ENCODE measurements around the gene GALC.

GALC gene

DNA sequence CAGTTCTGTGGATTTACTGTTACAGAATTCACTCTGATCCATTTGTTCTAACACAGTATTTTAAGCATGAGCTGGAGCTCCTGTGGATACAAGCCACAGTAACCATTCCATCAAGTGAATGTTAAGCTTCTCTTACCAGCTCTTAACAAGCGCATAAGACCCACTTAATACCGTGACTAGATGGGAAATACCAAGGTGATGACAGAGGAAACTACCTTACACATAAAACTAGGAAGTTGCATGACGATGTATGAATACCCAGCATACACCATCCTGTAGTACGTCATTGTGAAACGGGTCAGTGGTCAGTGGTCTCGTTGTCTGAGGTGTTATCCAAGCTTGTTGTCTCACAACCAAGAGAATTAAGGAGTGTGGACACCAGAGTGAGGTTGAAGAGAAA, 2.0 kb upstream of the GALC start:
- no peaks in the 10 kb centered on the region for H3K9me3 ChIP-seq (ENCODE audit: control insufficient read depth, insufficient read depth, low read length)
- H3K27me3 ChIP-seq (ENCODE audit: control insufficient read depth, insufficient read depth, low read length): no peaks in the 10 kb centered on the region
- H3K4me1 ChIP-seq (ENCODE audit: control insufficient read depth, insufficient read depth, low read length): peaks cover 1% of the 10 kb centered on the region; the same call in 1 of the 2 replicates
- DNase-seq (ENCODE audit: low read depth, low spot score): no peak
- no peak overlapping the region for H3K27ac ChIP-seq (ENCODE audit: low read length)
- no CpG with 5 or more reads among the region's 6 CpGs for WGBS (ENCODE audit: insufficient coverage, insufficient read length)
- H3K36me3 ChIP-seq (ENCODE audit: control insufficient read depth, insufficient read depth, low read length): no peaks in the 10 kb centered on the region
- H3K4me3 ChIP-seq (ENCODE audit: low read length): no peak overlapping the region

DNA sequence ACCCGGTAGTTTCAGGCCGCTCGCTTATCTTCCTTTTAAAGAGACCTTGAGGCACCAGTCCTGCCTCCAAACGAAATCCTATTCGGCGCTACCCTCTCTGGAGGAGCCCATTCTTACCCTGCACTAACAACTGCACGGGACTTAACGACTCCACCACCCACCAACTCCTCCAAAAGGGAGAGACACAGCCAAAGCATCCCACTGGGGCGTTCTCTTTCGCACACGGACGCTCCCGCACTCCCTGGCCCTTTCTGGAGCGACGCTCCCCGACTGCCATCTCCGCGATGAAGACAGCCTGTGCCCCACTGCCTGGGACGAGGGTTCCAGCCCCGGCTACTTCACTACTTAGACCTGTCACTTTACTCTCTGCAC, 650 bp downstream of the GALC start:
- DNase-seq (ENCODE audit: low read depth, low spot score): no peak
- peaks cover 1% of the 10 kb centered on the region; the same call in 1 of the 2 replicates for H3K4me1 ChIP-seq (ENCODE audit: control insufficient read depth, insufficient read depth, low read length)
- H3K27ac ChIP-seq (ENCODE audit: low read length): no peak overlapping the region
- no peaks in the 10 kb centered on the region for H3K27me3 ChIP-seq (ENCODE audit: control insufficient read depth, insufficient read depth, low read length)
- H3K36me3 ChIP-seq (ENCODE audit: control insufficient read depth, insufficient read depth, low read length): no peaks in the 10 kb centered on the region
- peak overlapping the region; percentile 87; the same call in 1 of the 2 replicates for H3K4me3 ChIP-seq (ENCODE audit: low read length)
- no peaks in the 10 kb centered on the region for H3K9me3 ChIP-seq (ENCODE audit: control insufficient read depth, insufficient read depth, low read length)
- no CpG with 5 or more reads among the region's 20 CpGs for WGBS (ENCODE audit: insufficient coverage, insufficient read length)

GRCh38 chr14:87990682-87991081, 2.3 kb downstream of the GALC start:
- H3K36me3 ChIP-seq (ENCODE audit: control insufficient read depth, insufficient read depth, low read length): no peaks in the 10 kb centered on the region
- H3K27ac ChIP-seq (ENCODE audit: low read length): no peak overlapping the region
- no peaks in the 10 kb centered on the region for H3K9me3 ChIP-seq (ENCODE audit: control insufficient read depth, insufficient read depth, low read length)
- no peak overlapping the region for H3K4me3 ChIP-seq (ENCODE audit: low read length)
- no peaks in the 10 kb centered on the region for H3K27me3 ChIP-seq (ENCODE audit: control insufficient read depth, insufficient read depth, low read length)
- DNase-seq (ENCODE audit: low read depth, low spot score): no peak
- WGBS (ENCODE audit: insufficient coverage, insufficient read length): no CpG with 5 or more reads among the region's 4 CpGs
- peaks cover 1% of the 10 kb centered on the region; the same call in 1 of the 2 replicates for H3K4me1 ChIP-seq (ENCODE audit: control insufficient read depth, insufficient read depth, low read length)

- Histone ChIP-seq H3K4me3 (ENCODE audit: low read length) (no peak overlapping the region), H3K27me3 (ENCODE audit: control insufficient read depth, insufficient read depth, low read length) (no peaks in the 10 kb centered on the region), H3K36me3 (ENCODE audit: control insufficient read depth, insufficient read depth, low read length) (no peaks in the 10 kb centered on the region), H3K9me3 (ENCODE audit: control insufficient read depth, insufficient read depth, low read length) (no peaks in the 10 kb centered on the region), H3K27ac (ENCODE audit: low read length) (no peak overlapping the region), H3K4me1 (ENCODE audit: control insufficient read depth, insufficient read depth, low read length) (peaks cover 1% of the 10 kb centered on the region; the same call in 1 of the 2 replicates)
- no CpG with 5 or more reads among the region's 2 CpGs for WGBS (ENCODE audit: insufficient coverage, insufficient read length)
- DNase-seq (ENCODE audit: low read depth, low spot score): no peak
Measured at GRCh38 chr14:87989956-87990299, 3.1 kb downstream of the GALC start.

- no CpG with 5 or more reads among the region's 5 CpGs for WGBS (ENCODE audit: insufficient coverage, insufficient read length)
- Histone ChIP-seq H3K27ac (ENCODE audit: low read length) (no peak overlapping the region), H3K4me3 (ENCODE audit: low read length) (no peak overlapping the region), H3K36me3 (ENCODE audit: control insufficient read depth, insufficient read depth, low read length) (no peaks in the 10 kb centered on the region), H3K4me1 (ENCODE audit: control insufficient read depth, insufficient read depth, low read length) (peaks cover 1% of the 10 kb centered on the region; the same call in 1 of the 2 replicates), H3K27me3 (ENCODE audit: control insufficient read depth, insufficient read depth, low read length) (no peaks in the 10 kb centered on the region), H3K9me3 (ENCODE audit: control insufficient read depth, insufficient read depth, low read length) (no peaks in the 10 kb centered on the region)
- no peak for DNase-seq (ENCODE audit: low read depth, low spot score)
Measured at GRCh38 chr14:87989221-87989955, 3.6 kb downstream of the GALC start.

GRCh38 chr14:87979689-87980088, 13.3 kb downstream of the GALC start:
- Histone ChIP-seq H3K27me3 (ENCODE audit: control insufficient read depth, insufficient read depth, low read length) (no peaks in the 10 kb centered on the region), H3K9me3 (ENCODE audit: control insufficient read depth, insufficient read depth, low read length) (no peaks in the 10 kb centered on the region), H3K4me1 (ENCODE audit: control insufficient read depth, insufficient read depth, low read length) (no peaks in the 10 kb centered on the region), H3K27ac (ENCODE audit: low read length) (no peak overlapping the region), H3K4me3 (ENCODE audit: low read length) (no peak overlapping the region), H3K36me3 (ENCODE audit: control insufficient read depth, insufficient read depth, low read length) (no peaks in the 10 kb centered on the region)
- no CpG with 5 or more reads among the region's 1 CpG for WGBS (ENCODE audit: insufficient coverage, insufficient read length)
- DNase-seq (ENCODE audit: low read depth, low spot score): no peak

DNA sequence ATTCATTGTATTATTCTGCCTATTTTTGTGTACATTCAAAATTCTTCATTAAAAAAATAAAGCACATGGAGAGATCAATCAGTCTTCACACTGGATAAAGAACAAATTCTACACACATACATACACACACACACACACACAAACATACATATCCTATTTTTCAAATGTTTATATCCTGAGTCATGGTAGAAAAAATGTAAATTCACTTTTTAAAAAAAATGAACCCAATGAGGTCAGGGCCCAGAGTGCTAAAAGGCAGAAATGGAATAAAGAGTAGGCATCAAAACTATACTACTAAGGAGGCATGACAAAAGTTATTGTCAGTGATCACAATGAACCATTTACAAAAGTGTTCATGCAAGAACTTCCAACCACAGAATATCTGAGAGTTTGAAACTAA, 17.3 kb downstream of the GALC start:
- Histone ChIP-seq H3K36me3 (ENCODE audit: control insufficient read depth, insufficient read depth, low read length) (no peaks in the 10 kb centered on the region), H3K27ac (ENCODE audit: low read length) (no peak overlapping the region), H3K9me3 (ENCODE audit: control insufficient read depth, insufficient read depth, low read length) (no peaks in the 10 kb centered on the region), H3K4me3 (ENCODE audit: low read length) (no peak overlapping the region), H3K27me3 (ENCODE audit: control insufficient read depth, insufficient read depth, low read length) (no peaks in the 10 kb centered on the region), H3K4me1 (ENCODE audit: control insufficient read depth, insufficient read depth, low read length) (no peaks in the 10 kb centered on the region)
- DNase-seq (ENCODE audit: low read depth, low spot score): no peak

GRCh38 chr14:87971010-87971409, 22.0 kb downstream of the GALC start:
- Histone ChIP-seq H3K27me3 (ENCODE audit: control insufficient read depth, insufficient read depth, low read length) (no peaks in the 10 kb centered on the region), H3K9me3 (ENCODE audit: control insufficient read depth, insufficient read depth, low read length) (no peaks in the 10 kb centered on the region), H3K4me3 (ENCODE audit: low read length) (no peak overlapping the region), H3K36me3 (ENCODE audit: control insufficient read depth, insufficient read depth, low read length) (no peaks in the 10 kb centered on the region), H3K27ac (ENCODE audit: low read length) (no peak overlapping the region), H3K4me1 (ENCODE audit: control insufficient read depth, insufficient read depth, low read length) (no peaks in the 10 kb centered on the region)
- no peak for DNase-seq (ENCODE audit: low read depth, low spot score)
- no CpG with 5 or more reads among the region's 2 CpGs for WGBS (ENCODE audit: insufficient coverage, insufficient read length)

DNA sequence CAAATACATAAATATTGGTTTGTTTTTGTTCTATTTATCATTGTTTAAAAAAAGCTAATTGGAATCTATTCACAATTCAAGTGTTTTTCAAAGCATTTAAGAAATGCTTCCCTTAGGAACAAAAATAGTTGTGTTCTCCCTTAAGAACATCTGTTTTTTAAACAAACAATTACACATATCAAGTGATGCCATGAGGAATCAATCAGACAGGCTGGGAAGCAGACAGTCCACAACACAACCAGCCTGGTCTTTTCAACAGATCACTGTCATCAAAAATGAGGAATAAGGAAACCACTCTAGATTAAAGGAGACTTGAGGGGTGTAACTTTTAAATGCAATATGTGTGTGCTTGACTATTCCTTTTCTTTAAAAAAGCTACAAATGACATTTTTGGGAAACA, 25.5 kb downstream of the GALC start:
- no peak for DNase-seq (ENCODE audit: low read depth, low spot score)
- Histone ChIP-seq H3K9me3 (ENCODE audit: control insufficient read depth, insufficient read depth, low read length) (no peaks in the 10 kb centered on the region), H3K27me3 (ENCODE audit: control insufficient read depth, insufficient read depth, low read length) (no peaks in the 10 kb centered on the region), H3K36me3 (ENCODE audit: control insufficient read depth, insufficient read depth, low read length) (no peaks in the 10 kb centered on the region), H3K4me3 (ENCODE audit: low read length) (no peak overlapping the region), H3K27ac (ENCODE audit: low read length) (no peak overlapping the region), H3K4me1 (ENCODE audit: control insufficient read depth, insufficient read depth, low read length) (no peaks in the 10 kb centered on the region)

DNA sequence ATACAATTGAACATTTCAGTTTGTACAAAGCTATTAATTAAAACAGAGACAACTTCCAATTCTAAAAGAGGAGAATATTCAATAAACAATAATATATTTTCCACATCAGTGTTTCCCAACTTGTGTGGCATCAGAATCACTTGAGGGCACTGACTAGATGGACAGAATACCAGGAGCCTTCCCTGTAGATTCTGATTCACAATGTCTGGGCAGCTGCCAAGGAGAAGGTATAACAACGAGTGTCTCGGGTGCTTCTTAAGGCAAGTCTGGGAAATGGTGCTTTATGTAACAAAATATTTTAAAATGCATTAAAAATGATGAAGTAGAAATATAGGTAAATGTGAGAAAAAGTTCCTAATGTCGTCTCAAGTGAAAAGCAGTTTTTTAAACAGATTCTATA, 26.2 kb downstream of the GALC start:
- 100% methylated on average over 1 of the region's 3 CpGs for WGBS (ENCODE audit: insufficient coverage, insufficient read length)

DNA sequence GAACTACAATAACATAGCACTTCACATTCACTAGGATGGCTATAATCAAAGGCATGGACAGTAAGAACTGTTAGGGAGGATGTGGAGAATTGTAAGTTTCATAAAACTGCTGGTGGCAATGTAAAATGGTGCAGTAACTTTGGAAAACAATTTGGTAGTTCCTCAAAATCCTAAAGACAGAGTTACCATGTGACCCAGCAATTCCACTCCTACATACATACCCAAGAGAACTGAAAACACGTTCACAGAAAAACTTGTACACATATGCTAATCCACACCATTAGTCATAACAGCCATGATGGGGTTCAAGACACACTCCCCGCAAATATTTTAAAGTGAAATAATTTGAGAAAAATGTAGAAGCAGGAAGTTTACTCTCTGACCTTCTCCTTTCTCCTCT, 31.7 kb downstream of the GALC start:
- Histone ChIP-seq H3K27me3 (ENCODE audit: control insufficient read depth, insufficient read depth, low read length) (no peaks in the 10 kb centered on the region), H3K36me3 (ENCODE audit: control insufficient read depth, insufficient read depth, low read length) (no peaks in the 10 kb centered on the region), H3K4me3 (ENCODE audit: low read length) (no peak overlapping the region), H3K9me3 (ENCODE audit: control insufficient read depth, insufficient read depth, low read length) (no peaks in the 10 kb centered on the region), H3K27ac (ENCODE audit: low read length) (no peak overlapping the region), H3K4me1 (ENCODE audit: control insufficient read depth, insufficient read depth, low read length) (no peaks in the 10 kb centered on the region)
- WGBS (ENCODE audit: insufficient coverage, insufficient read length): no CpG with 5 or more reads among the region's 2 CpGs
- DNase-seq (ENCODE audit: low read depth, low spot score): no peak

More for the DNA sequence above, 26.2 kb downstream of the GALC start:
- H3K27ac ChIP-seq (ENCODE audit: low read length): no peak overlapping the region
- H3K4me3 ChIP-seq (ENCODE audit: low read length): no peak overlapping the region
- H3K27me3 ChIP-seq (ENCODE audit: control insufficient read depth, insufficient read depth, low read length): no peaks in the 10 kb centered on the region
- DNase-seq (ENCODE audit: low read depth, low spot score): no peak
- H3K36me3 ChIP-seq (ENCODE audit: control insufficient read depth, insufficient read depth, low read length): no peaks in the 10 kb centered on the region
- H3K9me3 ChIP-seq (ENCODE audit: control insufficient read depth, insufficient read depth, low read length): no peaks in the 10 kb centered on the region
- H3K4me1 ChIP-seq (ENCODE audit: control insufficient read depth, insufficient read depth, low read length): no peaks in the 10 kb centered on the region
